Mesenchymal stem cell (in vitro differentiated cells and primary cell): ENCODE results near the gene CAMK2A.

Source experiments
- DNase-seq: peaks from one replicate; pipeline ENCODE4 v3.0.0-alpha.2; 2013
- H2AFZ ChIP-seq: one replicate; pipeline ENCODE4 v1.6.1; 2013; ENCODE audit warnings: low read depth, mild to moderate bottlenecking, control low read depth, inconsistent platforms, low read length, moderate library complexity
- H2AK5ac ChIP-seq: 2 replicates; pipeline ENCODE4 v1.6.1; 2013; ENCODE audit warnings: low read length, moderate library complexity, mild to moderate bottlenecking, inconsistent platforms; ENCODE audit not compliant: severe bottlenecking
- H2BK120ac ChIP-seq: one replicate; pipeline ENCODE4 v1.6.1; 2013; ENCODE audit warnings: low read depth, mild to moderate bottlenecking, inconsistent platforms, low read length, moderate library complexity
- H2BK12ac ChIP-seq, 2 experiments: one replicate each; pipeline ENCODE4 v1.6.1; 2013; ENCODE audit warnings: inconsistent platforms in 2 of 2, low read length in 2 of 2, mild to moderate bottlenecking in 2 of 2, moderate library complexity in 2 of 2, control low read depth in 1 of 2
- H2BK15ac ChIP-seq: one replicate; pipeline ENCODE4 v1.6.1; 2013; ENCODE audit warnings: mild to moderate bottlenecking, low read depth, inconsistent platforms; ENCODE audit not compliant: poor library complexity, severe bottlenecking
- H2BK5ac ChIP-seq: 2 replicates; pipeline ENCODE4 v1.6.1; 2013; ENCODE audit warnings: low read depth, mild to moderate bottlenecking, low read length, control low read depth, inconsistent platforms; ENCODE audit not compliant: poor library complexity, severe bottlenecking
- H3K14ac ChIP-seq, 2 experiments: one replicate each; pipeline ENCODE4 v1.6.1; 2013; ENCODE audit warnings: inconsistent platforms in 2 of 2, low read length in 2 of 2, control low read depth in 1 of 2, mild to moderate bottlenecking in 1 of 2, moderate library complexity in 1 of 2
- H3K18ac ChIP-seq, 2 experiments: one replicate each; pipeline ENCODE4 v1.6.1; 2013; ENCODE audit warnings: inconsistent platforms in 2 of 2, low read length in 2 of 2, control low read depth in 1 of 2, low read depth in 1 of 2, mild to moderate bottlenecking in 1 of 2
- H3K23ac ChIP-seq, 2 experiments: one replicate each; pipeline ENCODE4 v1.6.1; 2013; ENCODE audit warnings: inconsistent platforms in 2 of 2, low read length in 2 of 2, mild to moderate bottlenecking in 2 of 2, moderate library complexity in 2 of 2, control low read depth in 1 of 2
- H3K27ac ChIP-seq: 2 replicates; pipeline ENCODE4 v1.5.1; 2013; ENCODE audit warnings: mild to moderate bottlenecking, moderate library complexity, low read length, control low read depth, inconsistent platforms; ENCODE audit not compliant: poor library complexity, severe bottlenecking
- H3K27me3 ChIP-seq, 2 experiments: 2 replicates each; pipeline versions ENCODE4 v1.6.1 to v1.7.0; 2013; ENCODE audit warnings: low read length in 2 of 2, mild to moderate bottlenecking in 2 of 2, moderate library complexity in 2 of 2, control low read depth in 1 of 2, inconsistent platforms in 1 of 2; ENCODE audit not compliant: control insufficient read depth in 1 of 2, insufficient read depth in 1 of 2
- H3K36me3 ChIP-seq, 2 experiments: 2 replicates each; pipeline versions ENCODE4 v1.6.1 to v1.7.0; 2013; ENCODE audit warnings: low read length in 2 of 2, control low read depth in 1 of 2, inconsistent platforms in 1 of 2, low read depth in 1 of 2, mild to moderate bottlenecking in 1 of 2; ENCODE audit not compliant: insufficient read depth in 2 of 2, control insufficient read depth in 1 of 2
- H3K4ac ChIP-seq, 2 experiments: one replicate each; pipeline ENCODE4 v1.6.1; 2013; ENCODE audit warnings: inconsistent platforms in 2 of 2, low read length in 2 of 2, mild to moderate bottlenecking in 2 of 2, moderate library complexity in 2 of 2, control low read depth in 1 of 2, low read depth in 1 of 2
- H3K4me1 ChIP-seq: 2 replicates; pipeline ENCODE4 v1.6.1; 2013; ENCODE audit warnings: low read depth, low read length, control low read depth; ENCODE audit not compliant: control insufficient read depth, insufficient read depth
- H3K4me2 ChIP-seq: 2 replicates; pipeline ENCODE4 v1.6.1; 2013; ENCODE audit warnings: low read length, mild to moderate bottlenecking, inconsistent platforms; ENCODE audit not compliant: poor library complexity, severe bottlenecking
- H3K4me3 ChIP-seq, 2 experiments: 2 replicates each; pipeline versions ENCODE4 v1.5.1 to v1.7.0; 2013; ENCODE audit warnings: low read length in 2 of 2, mild to moderate bottlenecking in 2 of 2, control low read depth in 1 of 2, low read depth in 1 of 2; ENCODE audit not compliant: insufficient read depth in 1 of 2
- H3K79me1 ChIP-seq: replicated peaks from 2 replicates; pipeline ENCODE4 v1.6.1; 2013; ENCODE audit warnings: mild to moderate bottlenecking, control low read depth, low read length, inconsistent platforms; ENCODE audit not compliant: poor library complexity, severe bottlenecking
- H3K9ac ChIP-seq: 2 replicates; pipeline ENCODE4 v1.7.0; 2013; ENCODE audit warnings: mild to moderate bottlenecking, low read length, moderate library complexity
- H3K9me3 ChIP-seq: 2 replicates; pipeline ENCODE4 v1.7.0; 2013; ENCODE audit warnings: mild to moderate bottlenecking, low read length; ENCODE audit not compliant: control insufficient read depth
- H4K8ac ChIP-seq: one replicate; pipeline ENCODE4 v1.6.1; 2013; ENCODE audit warnings: inconsistent platforms, mild to moderate bottlenecking, low read length, moderate library complexity
- H4K91ac ChIP-seq: one replicate; pipeline ENCODE4 v1.6.1; 2013; ENCODE audit warnings: mild to moderate bottlenecking, low read length, inconsistent platforms
- WGBS: methylation state at CpG from one replicate; pipeline ENCODE4 v1.1.7; 2013; ENCODE audit warnings: mixed read lengths; 5-methylcytosine and 5-hydroxymethylcytosine counted together

Gene CAMK2A

DNA sequence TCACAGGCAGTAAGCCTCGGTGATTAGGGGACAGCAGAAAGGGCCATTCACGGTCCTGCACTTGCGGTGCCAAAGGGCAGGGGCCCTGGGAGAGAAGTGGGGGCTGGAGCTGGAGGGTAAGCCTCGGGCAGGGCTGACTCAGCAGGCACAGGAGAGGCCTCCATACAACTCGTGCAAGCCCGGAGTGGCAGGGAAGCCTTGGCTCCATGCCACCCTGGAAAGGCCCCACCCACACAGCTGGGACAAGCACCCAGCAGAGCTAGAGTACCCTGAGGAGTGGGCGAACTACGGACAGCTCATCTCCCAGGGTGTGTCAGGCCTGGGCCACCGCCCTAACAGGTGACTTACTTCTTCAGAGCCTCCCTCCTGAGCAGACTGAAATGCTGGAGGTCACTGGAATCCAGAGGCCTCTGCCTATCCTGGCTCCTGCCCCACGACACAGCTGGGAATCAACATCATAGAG lies 5.6 kb upstream of the CAMK2A start:
- DNase-seq, result peak; percentile 72
- H3K23ac ChIP-seq, result no peak overlapping the region
- no peak overlapping the region for H4K91ac ChIP-seq
- H2BK5ac ChIP-seq, result no peak overlapping the region
- no peak overlapping the region for H2BK120ac ChIP-seq
- H2AK5ac ChIP-seq, result peak overlapping the region; percentile 5
- H3K36me3 ChIP-seq, result peaks cover 6 to 41% of the 10 kb centered on the region in 2 experiments
- peaks cover 49% of the 10 kb centered on the region for H3K4me1 ChIP-seq
- H3K4me3 ChIP-seq, result no peak overlapping the region
- no peak overlapping the region for H2BK15ac ChIP-seq
- no peak overlapping the region for H3K14ac ChIP-seq
- peak overlapping the region in 1 of 2 experiments; percentile 54 for H3K18ac ChIP-seq
- H3K4ac ChIP-seq, result no peak overlapping the region
- H2BK12ac ChIP-seq, result peak overlapping the region in 1 of 2 experiments; percentile 59
- peak overlapping the region; percentile 38 for H3K9ac ChIP-seq
- no peaks in the 10 kb centered on the region for H3K9me3 ChIP-seq
- no peaks in the 10 kb centered on the region for H3K27me3 ChIP-seq
- H3K4me2 ChIP-seq, result no peak overlapping the region
- H3K79me1 ChIP-seq, result peaks cover 29% of the 10 kb centered on the region
- H4K8ac ChIP-seq, result no peak overlapping the region
- 62% methylated on average over 10 of the region's 10 CpGs for WGBS
- no peak overlapping the region for H2AFZ ChIP-seq
- no peak overlapping the region for H3K27ac ChIP-seq

- peak overlapping the region; percentile 38 for H3K9ac ChIP-seq
- peak overlapping the region; percentile 42 for H2AK5ac ChIP-seq
- no peak overlapping the region for H3K27ac ChIP-seq
- over 99% methylated on average over 10 of the region's 10 CpGs for WGBS
- H2BK15ac ChIP-seq, result no peak overlapping the region
- DNase-seq, result no peak
- no peak overlapping the region for H3K14ac ChIP-seq
- no peak overlapping the region for H3K4me2 ChIP-seq
- peaks cover 29% of the 10 kb centered on the region for H3K79me1 ChIP-seq
- no peak overlapping the region for H2BK120ac ChIP-seq
- H3K18ac ChIP-seq, result peak overlapping the region in 1 of 2 experiments; percentile 54
- no peak overlapping the region for H2BK5ac ChIP-seq
- no peak overlapping the region for H3K4ac ChIP-seq
- no peaks in the 10 kb centered on the region for H3K9me3 ChIP-seq
- no peak overlapping the region for H4K8ac ChIP-seq
- no peak overlapping the region for H3K23ac ChIP-seq
- H3K4me1 ChIP-seq, result peaks cover 48% of the 10 kb centered on the region
- no peak overlapping the region for H3K4me3 ChIP-seq
- H2BK12ac ChIP-seq, result peak overlapping the region in 1 of 2 experiments; percentile 59
- no peak overlapping the region for H4K91ac ChIP-seq
- H3K27me3 ChIP-seq, result no peaks in the 10 kb centered on the region
- no peak overlapping the region for H2AFZ ChIP-seq
- H3K36me3 ChIP-seq, result peaks cover 6 to 44% of the 10 kb centered on the region in 2 experiments
Observed at GRCh38 chr5:150294551-150295071, 5.0 kb upstream of the CAMK2A start.

DNA sequence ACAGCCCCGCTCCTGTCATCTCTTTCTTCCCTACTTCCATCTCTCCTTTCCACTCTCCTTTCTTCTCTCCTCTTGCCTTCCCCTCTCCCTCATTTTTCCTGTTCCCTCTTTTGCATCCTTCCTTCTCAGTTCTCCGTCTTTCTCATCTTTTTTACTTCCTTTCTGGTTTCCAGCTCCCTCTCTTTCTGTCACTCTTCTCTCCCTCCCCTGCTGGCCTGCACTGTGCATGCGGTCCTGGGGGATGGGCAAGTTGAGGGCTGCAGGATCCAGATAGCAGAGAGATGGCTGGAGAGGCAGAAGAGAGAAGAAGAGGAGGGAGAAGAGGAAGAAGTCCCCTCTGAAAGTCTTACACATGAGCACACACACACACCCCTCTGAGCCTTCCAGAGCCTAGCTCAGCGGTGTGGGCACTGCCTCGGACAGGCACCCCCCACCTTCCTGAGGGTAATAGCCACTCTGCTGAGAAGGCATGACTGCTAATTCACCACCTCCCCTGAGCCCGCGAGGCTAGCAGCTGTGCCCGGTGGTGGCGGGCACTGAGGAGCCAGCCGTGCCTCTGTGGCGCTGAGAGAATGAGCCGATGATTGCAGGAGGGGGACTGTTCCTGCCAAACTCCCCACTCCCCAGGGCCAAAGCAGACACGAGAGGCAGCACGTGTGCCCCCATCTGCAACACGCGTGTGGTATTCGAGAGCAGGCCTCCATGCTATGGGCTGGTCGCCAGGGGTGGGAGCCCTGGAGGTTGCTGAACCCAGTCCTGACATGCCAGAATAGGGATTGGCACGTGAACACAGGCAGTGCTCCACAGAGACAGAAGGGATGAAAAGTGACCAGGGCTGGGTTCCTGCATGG lies 3.7 kb upstream of the CAMK2A start:
- Histone ChIP-seq H3K9me3 (no peaks in the 10 kb centered on the region), H3K27me3 (no peaks in the 10 kb centered on the region), H3K4me3 (no peak overlapping the region), H4K91ac (peak overlapping the region; percentile 14), H3K23ac (no peak overlapping the region), H4K8ac (no peak overlapping the region), H3K4me1 (peaks cover 52% of the 10 kb centered on the region), H3K27ac (no peak overlapping the region), H2BK15ac (no peak overlapping the region), H2BK120ac (no peak overlapping the region), H2BK12ac (peak overlapping the region in 1 of 2 experiments; percentile 7), H2BK5ac (no peak overlapping the region), H2AFZ (no peak overlapping the region), H3K14ac (peak overlapping the region in 1 of 2 experiments; percentile 78), H3K79me1 (peaks cover 27% of the 10 kb centered on the region), H3K18ac (peak overlapping the region in 1 of 2 experiments; percentile 6), H3K9ac (no peak overlapping the region), H3K36me3 (peaks cover 6 to 42% of the 10 kb centered on the region in 2 experiments), H3K4ac (no peak overlapping the region), H2AK5ac (no peak overlapping the region), H3K4me2 (no peak overlapping the region)
- no peak for DNase-seq
- 94% methylated on average over 17 of the region's 19 CpGs for WGBS
